ENCODE measurements around the gene SLC16A6. TPM values are rescaled to one million over a fixed set of nuclear protein-coding genes. Genes with fewer than 3 reads are reported as not detected.
"Not testable (repeated sequence)": the region's sequence is repeated elsewhere in the genome, so short reads cannot be mapped to it uniquely, and the experiment has no call there.

The SLC16A6 gene
- total RNA-seq, 6 experiments from 2014 or later: 0.12 to 0.56 (median 0.38) TPM

DNA sequence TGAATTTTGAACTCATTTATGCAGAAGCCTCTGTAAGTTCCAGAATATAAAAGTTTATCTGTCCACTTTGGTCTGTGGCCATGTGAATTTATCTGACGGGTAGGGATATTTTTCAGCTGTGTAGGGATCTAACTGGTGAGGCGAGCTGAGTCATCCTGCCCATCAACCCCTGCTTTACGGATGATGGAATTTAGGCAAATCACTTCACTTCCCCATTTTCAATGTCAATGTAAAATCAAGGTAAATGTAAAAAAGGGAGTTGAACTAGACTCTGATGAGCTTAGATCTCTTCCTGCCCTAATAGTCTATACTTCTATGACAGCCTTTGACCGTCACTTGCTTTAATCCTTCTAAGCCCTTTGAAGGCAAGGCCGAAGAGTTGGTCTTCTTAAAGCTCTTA, 2.6 kb downstream of the SLC16A6 start:
- no peaks in the 10 kb centered on the region for H3K9me3 Mint-ChIP-seq
- H3K4me1 Mint-ChIP-seq (ENCODE audit: low read depth): peaks cover 21% of the 10 kb centered on the region
- H3K4me3 Mint-ChIP-seq: no peak overlapping the region
- DNase-seq: no peak
- TF ChIP-seq, protein P1, sequence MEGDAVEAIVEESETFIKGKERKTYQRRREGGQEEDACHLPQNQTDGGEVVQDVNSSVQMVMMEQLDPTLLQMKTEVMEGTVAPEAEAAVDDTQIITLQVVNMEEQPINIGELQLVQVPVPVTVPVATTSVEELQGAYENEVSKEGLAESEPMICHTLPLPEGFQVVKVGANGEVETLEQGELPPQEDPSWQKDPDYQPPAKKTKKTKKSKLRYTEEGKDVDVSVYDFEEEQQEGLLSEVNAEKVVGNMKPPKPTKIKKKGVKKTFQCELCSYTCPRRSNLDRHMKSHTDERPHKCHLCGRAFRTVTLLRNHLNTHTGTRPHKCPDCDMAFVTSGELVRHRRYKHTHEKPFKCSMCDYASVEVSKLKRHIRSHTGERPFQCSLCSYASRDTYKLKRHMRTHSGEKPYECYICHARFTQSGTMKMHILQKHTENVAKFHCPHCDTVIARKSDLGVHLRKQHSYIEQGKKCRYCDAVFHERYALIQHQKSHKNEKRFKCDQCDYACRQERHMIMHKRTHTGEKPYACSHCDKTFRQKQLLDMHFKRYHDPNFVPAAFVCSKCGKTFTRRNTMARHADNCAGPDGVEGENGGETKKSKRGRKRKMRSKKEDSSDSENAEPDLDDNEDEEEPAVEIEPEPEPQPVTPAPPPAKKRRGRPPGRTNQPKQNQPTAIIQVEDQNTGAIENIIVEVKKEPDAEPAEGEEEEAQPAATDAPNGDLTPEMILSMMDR (IDR thresholded peaks at IDR 0.05): no peak
- peaks cover 14% of the 10 kb centered on the region for H3K27me3 Mint-ChIP-seq (ENCODE audit: insufficient read depth)
- no peak overlapping the region for H3K27ac Mint-ChIP-seq
- H3K36me3 Mint-ChIP-seq (ENCODE audit: low read depth): no peaks in the 10 kb centered on the region

DNA sequence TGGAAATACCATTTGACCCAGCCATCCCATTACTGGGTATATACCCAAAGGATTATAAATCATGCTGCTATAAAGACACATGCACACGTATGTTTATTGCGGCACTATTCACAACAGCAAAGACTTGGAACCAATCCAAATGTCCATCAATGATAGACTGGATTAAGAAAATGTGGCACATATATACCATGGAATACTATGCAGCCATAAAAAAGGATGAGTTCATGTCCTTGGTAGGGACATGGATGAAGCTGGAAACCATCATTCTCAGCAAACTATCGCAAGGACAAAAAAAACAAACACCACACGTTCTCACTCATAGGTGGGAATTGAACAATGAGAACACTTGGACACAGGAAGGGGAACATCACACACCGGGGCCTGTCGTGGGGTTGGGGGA, 9.0 kb downstream of the SLC16A6 start:
- not testable (repeated sequence) for DNase-seq; H3K9me3 Mint-ChIP-seq; H3K4me1 Mint-ChIP-seq (ENCODE audit: low read depth); H3K4me3 Mint-ChIP-seq; H3K27ac Mint-ChIP-seq; H3K27me3 Mint-ChIP-seq (ENCODE audit: insufficient read depth)
- H3K36me3 Mint-ChIP-seq (ENCODE audit: low read depth): peaks cover 11% of the 10 kb centered on the region

GRCh38 chr17:68277807-68278206, 13.1 kb downstream of the SLC16A6 start:
- Mint-ChIP-seq H3K27ac (no peak overlapping the region), H3K27me3 (ENCODE audit: insufficient read depth) (peaks cover 2% of the 10 kb centered on the region), H3K36me3 (ENCODE audit: low read depth) (peaks cover 11% of the 10 kb centered on the region), H3K4me1 (ENCODE audit: low read depth) (no peaks in the 10 kb centered on the region), H3K9me3 (peaks cover 9% of the 10 kb centered on the region), H3K4me3 (no peak overlapping the region)
- no peak for DNase-seq
- TF ChIP-seq, protein P1 (IDR thresholded peaks at IDR 0.05): no peak

DNA sequence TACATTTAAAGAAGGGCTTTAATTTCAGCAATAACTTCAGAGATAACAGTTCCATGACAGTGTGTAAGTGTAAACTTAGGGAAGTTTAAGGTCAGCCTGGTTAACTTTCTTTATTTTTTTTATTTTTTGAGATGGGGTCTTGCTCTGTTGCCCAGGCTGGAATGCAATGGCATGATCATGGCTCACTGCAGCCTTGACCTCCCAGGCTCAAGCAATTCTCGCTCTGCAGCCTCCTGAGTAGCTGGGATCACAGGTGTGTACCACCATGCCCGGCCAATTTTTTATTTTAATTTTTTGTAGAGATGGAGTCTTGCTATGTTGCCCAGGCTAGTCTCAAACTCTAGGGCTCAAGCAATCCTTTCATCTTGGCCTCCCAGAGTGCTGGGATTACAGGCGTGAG, 14.6 kb downstream of the SLC16A6 start:
- peaks cover 11% of the 10 kb centered on the region for H3K36me3 Mint-ChIP-seq (ENCODE audit: low read depth)
- H3K4me1 Mint-ChIP-seq (ENCODE audit: low read depth); H3K9me3 Mint-ChIP-seq; DNase-seq; H3K27me3 Mint-ChIP-seq (ENCODE audit: insufficient read depth); H3K27ac Mint-ChIP-seq; H3K4me3 Mint-ChIP-seq: not testable (repeated sequence)

DNA sequence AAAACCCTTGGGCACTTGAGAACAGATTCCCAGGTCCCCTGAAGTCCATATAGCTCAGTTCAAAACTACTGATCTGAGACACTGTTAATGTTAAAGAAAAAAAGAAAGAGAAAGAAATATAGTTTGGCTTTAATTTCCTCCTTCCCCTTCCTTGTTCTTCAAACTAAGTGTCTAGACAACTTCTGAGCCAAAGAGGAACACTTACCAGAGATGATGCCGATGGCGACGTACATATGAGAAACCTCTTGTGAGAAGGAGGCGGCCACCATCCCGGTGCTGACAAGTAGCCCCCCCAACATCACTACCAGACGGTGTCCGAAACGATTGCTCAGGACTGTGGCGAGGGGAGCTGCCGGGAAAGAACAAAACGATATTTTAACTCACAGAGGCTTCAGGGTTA, 17.2 kb downstream of the SLC16A6 start:
- Mint-ChIP-seq H3K4me1 (ENCODE audit: low read depth) (no peaks in the 10 kb centered on the region), H3K27ac (no peak overlapping the region), H3K4me3 (no peak overlapping the region), H3K9me3 (peaks cover 9% of the 10 kb centered on the region), H3K36me3 (ENCODE audit: low read depth) (peaks cover 6% of the 10 kb centered on the region; the same call in 1 of the 2 replicates), H3K27me3 (ENCODE audit: insufficient read depth) (peaks cover 2% of the 10 kb centered on the region)
- TF ChIP-seq, protein P1 (IDR thresholded peaks at IDR 0.05): no peak
- DNase-seq: no peak

DNA sequence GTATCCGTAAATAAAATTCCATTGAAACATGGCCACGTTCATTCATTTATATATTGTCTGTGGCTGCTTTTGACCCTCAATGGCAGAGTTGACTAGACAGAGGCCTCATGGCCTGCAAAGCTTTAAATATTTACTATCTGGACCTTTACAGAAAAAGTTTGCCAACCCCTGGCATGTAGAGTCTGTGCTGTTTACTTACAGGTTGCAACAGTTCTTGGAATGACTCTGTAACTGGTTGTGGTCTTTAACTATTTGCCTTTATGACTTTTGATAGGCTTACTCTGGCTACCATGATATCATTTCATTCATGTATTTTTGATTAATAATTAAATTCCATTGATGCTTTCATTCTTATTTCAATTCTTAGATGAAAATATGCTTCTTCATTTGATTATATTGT, 25.1 kb downstream of the SLC16A6 start:
- not testable (repeated sequence) for H3K36me3 Mint-ChIP-seq (ENCODE audit: low read depth); H3K27ac Mint-ChIP-seq; H3K4me1 Mint-ChIP-seq (ENCODE audit: low read depth); H3K4me3 Mint-ChIP-seq; H3K9me3 Mint-ChIP-seq; H3K27me3 Mint-ChIP-seq (ENCODE audit: insufficient read depth); DNase-seq

GRCh38 chr17:68263101-68263681, 27.7 kb downstream of the SLC16A6 start:
- not testable (repeated sequence) for DNase-seq; H3K27ac Mint-ChIP-seq; H3K27me3 Mint-ChIP-seq (ENCODE audit: insufficient read depth); H3K36me3 Mint-ChIP-seq (ENCODE audit: low read depth); H3K9me3 Mint-ChIP-seq
- TF ChIP-seq, protein P1 (IDR thresholded peaks at IDR 0.05): peak; percentile 83
- H3K4me3 Mint-ChIP-seq: peak overlapping the region; percentile 54; the same call in 1 of the 2 replicates
- H3K4me1 Mint-ChIP-seq (ENCODE audit: low read depth): peaks cover 26% of the 10 kb centered on the region

GRCh38 chr17:68262467-68262866, 28.5 kb downstream of the SLC16A6 start:
- not testable (repeated sequence) for H3K9me3 Mint-ChIP-seq; H3K27me3 Mint-ChIP-seq (ENCODE audit: insufficient read depth); H3K27ac Mint-ChIP-seq; DNase-seq; H3K36me3 Mint-ChIP-seq (ENCODE audit: low read depth)
- Mint-ChIP-seq H3K4me1 (ENCODE audit: low read depth) (peaks cover 26% of the 10 kb centered on the region), H3K4me3 (peak overlapping the region; percentile 54; the same call in 1 of the 2 replicates)

Data from HFFc6 (cell line).